Small intestine (tissue), 7 donors: ENCODE measurements around the gene RNF123. TPM values are rescaled to one million over a fixed set of nuclear protein-coding genes. Genes with fewer than 3 reads are reported as not detected.
"Not testable (repeated sequence)": the region's sequence is repeated elsewhere in the genome, so short reads cannot be mapped to it uniquely, and the experiment has no call there.

ENCODE experiments used
- DNase-seq, 2 donors: peaks; one replicate each; pipeline versions ENCODE4 v3.0.0 to v3.0.0-alpha.2; 2013
- FAIRE-seq: peaks from 2 replicates; lab custom pipeline; 2012; peaks lifted over from hg19 to GRCh38; lab: Jason Lieb, UNC
- H3K27ac ChIP-seq, 3 donors: one replicate each; pipeline ENCODE4 v1.5.1; 2013; ENCODE audit warnings: low read length in 2 of 3, mild to moderate bottlenecking in 2 of 3, control low read depth in 1 of 3, inconsistent platforms in 1 of 3, low read depth in 1 of 3, moderate library complexity in 1 of 3
- H3K27me3 ChIP-seq, 3 donors: one replicate each; pipeline ENCODE4 v1.6.1; 2013; ENCODE audit warnings: low read length in 3 of 3, inconsistent platforms in 1 of 3; ENCODE audit not compliant: control insufficient read depth in 3 of 3, insufficient read depth in 3 of 3
- H3K36me3 ChIP-seq, 3 donors: one replicate each; pipeline ENCODE4 v1.6.1; 2013; ENCODE audit warnings: low read length in 3 of 3, inconsistent platforms in 1 of 3, low read depth in 1 of 3, mild to moderate bottlenecking in 1 of 3, moderate library complexity in 1 of 3; ENCODE audit not compliant: control insufficient read depth in 3 of 3, insufficient read depth in 2 of 3
- H3K4me1 ChIP-seq, 3 donors: one replicate each; pipeline ENCODE4 v1.6.1; 2013; ENCODE audit warnings: low read length in 2 of 3, inconsistent platforms in 1 of 3, low read depth in 1 of 3, mild to moderate bottlenecking in 1 of 3, moderate library complexity in 1 of 3; ENCODE audit not compliant: control insufficient read depth in 3 of 3, insufficient read depth in 2 of 3
- H3K4me3 ChIP-seq, 3 donors: one replicate each; pipeline ENCODE4 v1.5.1; 2013; ENCODE audit warnings: low read length in 3 of 3, control low read depth in 1 of 3, inconsistent platforms in 1 of 3, low read depth in 1 of 3, mild to moderate bottlenecking in 1 of 3, moderate library complexity in 1 of 3
- H3K9me3 ChIP-seq, 2 donors: one replicate each; pipeline ENCODE4 v1.6.1; 2013; ENCODE audit warnings: low read depth in 1 of 2, low read length in 1 of 2; ENCODE audit not compliant: control insufficient read depth in 2 of 2, insufficient read depth in 1 of 2
- WGBS, 3 donors: extraction: QIAGEN DNeasy Blood & Tissue Kit; methylation state at CpG; one replicate each; pipeline ENCODE4 v1.1.7; 2013; 5-methylcytosine and 5-hydroxymethylcytosine counted together
- polyA plus RNA-seq, 4 donors: library from polyadenylated mRNA; stranded (reverse) in 3 of 4; unstranded in 1 of 4; fragments of 200-250 nt in 3 of 4; fragments of 120-200 nt in 1 of 4; gene quantifications; one replicate each; pipeline versions ENCODE4 v1.2.1 to v1.2.3, GENCODE V29; 2013
- donor health status: healthy with polysubstance abuse.
- donor health status: control.
- donor health status: control.
- donor health status: Bipolar disorder and iron deficiency.
- donor health status: healthy.

The RNF123 gene
- polyA plus RNA-seq, 4 donors: 31.7 to 59.9 (median 38.0) TPM

- no peak overlapping the region for H3K27ac ChIP-seq
- DNase-seq (no peak), FAIRE-seq (no peak)
- H3K36me3 ChIP-seq: peaks cover 17 to 70% (median 19%) of the 10 kb centered on the region in 3 donors
- H3K4me1 ChIP-seq: no peaks in the 10 kb centered on the region
- H3K9me3 ChIP-seq: no peaks in the 10 kb centered on the region
- no peaks in the 10 kb centered on the region for H3K27me3 ChIP-seq
- 94 to 100% (median 98%) methylated on average over 1 of the region's 1 CpG for WGBS, 3 donors
- no peak overlapping the region for H3K4me3 ChIP-seq
Observed at GRCh38 chr3:49733551-49733950, 44.2 kb downstream of the RNF123 start.

DNA sequence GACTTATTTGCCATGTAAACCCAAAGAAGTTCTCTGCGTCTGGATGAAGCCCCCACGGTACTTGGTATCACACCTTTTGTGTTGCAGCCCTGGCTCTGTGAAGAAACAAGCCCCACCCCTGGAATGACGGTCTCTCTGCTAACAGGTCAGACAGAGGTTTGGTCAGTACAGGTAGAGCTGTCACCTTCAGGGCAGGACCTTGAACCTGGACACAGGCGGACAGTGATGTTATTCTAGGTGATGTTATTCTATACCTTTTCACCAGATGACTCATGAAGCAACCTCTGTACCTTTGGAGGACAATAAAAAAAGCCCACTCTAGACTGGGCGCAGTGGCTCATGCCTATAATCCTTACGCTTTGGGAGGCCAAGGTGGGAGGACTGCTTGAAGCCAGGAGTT, 45.4 kb downstream of the RNF123 start:
- Histone ChIP-seq H3K27me3 (no peaks in the 10 kb centered on the region), H3K36me3 (peaks cover 17 to 68% (median 19%) of the 10 kb centered on the region in 3 donors), H3K4me3 (no peak overlapping the region), H3K9me3 (no peaks in the 10 kb centered on the region), H3K27ac (no peak overlapping the region), H3K4me1 (no peaks in the 10 kb centered on the region)
- peak in 1 of 2 donors; percentile 38 for DNase-seq
- FAIRE-seq: no peak
- whole genome bisulfite sequencing, 3 donors: 80 to 93% (median 90%) methylated on average over 6 of the region's 6 CpGs

GRCh38 chr3:49738067-49738713, 48.8 kb downstream of the RNF123 start:
- DNase-seq (no peak), FAIRE-seq (no peak)
- WGBS, 3 donors: 93 to 96% (median 95%) methylated on average over 11 of the region's 11 CpGs
- no peak overlapping the region for H3K27ac ChIP-seq
- no peaks in the 10 kb centered on the region for H3K9me3 ChIP-seq
- no peak overlapping the region for H3K4me3 ChIP-seq
- H3K4me1 ChIP-seq: no peaks in the 10 kb centered on the region
- peaks cover 7 to 61% (median 9%) of the 10 kb centered on the region in 3 donors for H3K36me3 ChIP-seq
- no peaks in the 10 kb centered on the region for H3K27me3 ChIP-seq

DNA sequence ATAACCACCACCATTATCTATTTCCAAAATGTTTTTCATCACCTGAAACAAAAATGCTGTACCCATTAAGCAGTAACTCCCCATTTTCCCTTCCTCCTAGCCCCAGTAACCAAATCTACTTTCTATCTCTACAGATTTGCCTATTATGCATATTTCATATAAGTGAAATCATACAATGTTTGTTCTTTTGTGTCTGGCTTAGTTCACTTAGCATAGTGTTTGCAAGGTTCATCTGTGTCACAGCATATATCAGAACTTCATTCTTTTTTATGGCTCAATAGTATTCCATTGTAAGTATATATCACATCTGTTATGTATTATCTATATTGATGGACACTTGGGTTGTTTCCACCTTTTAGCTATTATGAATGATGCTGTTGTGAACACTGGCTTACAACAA, 51.1 kb downstream of the RNF123 start:
- H3K9me3 ChIP-seq: no peaks in the 10 kb centered on the region
- no peak for DNase-seq
- peaks cover 5 to 52% (median 9%) of the 10 kb centered on the region in 3 donors for H3K36me3 ChIP-seq
- no peak overlapping the region for H3K27ac ChIP-seq
- H3K27me3 ChIP-seq: no peaks in the 10 kb centered on the region
- no peaks in the 10 kb centered on the region for H3K4me1 ChIP-seq
- no peak for FAIRE-seq
- no peak overlapping the region for H3K4me3 ChIP-seq

GRCh38 chr3:49745986-49746385, 56.6 kb downstream of the RNF123 start:
- Histone ChIP-seq H3K27me3 (no peaks in the 10 kb centered on the region), H3K4me3 (no peak overlapping the region), H3K4me1 (peaks cover 0 to 4% (median 0%) of the 10 kb centered on the region in 3 donors), H3K27ac (no peak overlapping the region), H3K36me3 (peaks cover 3 to 40% (median 5%) of the 10 kb centered on the region in 3 donors), H3K9me3 (no peaks in the 10 kb centered on the region)
- WGBS, 3 donors: 91 to 97% (median 94%) methylated on average over 2 of the region's 2 CpGs
- FAIRE-seq (no peak), DNase-seq (no peak)

DNA sequence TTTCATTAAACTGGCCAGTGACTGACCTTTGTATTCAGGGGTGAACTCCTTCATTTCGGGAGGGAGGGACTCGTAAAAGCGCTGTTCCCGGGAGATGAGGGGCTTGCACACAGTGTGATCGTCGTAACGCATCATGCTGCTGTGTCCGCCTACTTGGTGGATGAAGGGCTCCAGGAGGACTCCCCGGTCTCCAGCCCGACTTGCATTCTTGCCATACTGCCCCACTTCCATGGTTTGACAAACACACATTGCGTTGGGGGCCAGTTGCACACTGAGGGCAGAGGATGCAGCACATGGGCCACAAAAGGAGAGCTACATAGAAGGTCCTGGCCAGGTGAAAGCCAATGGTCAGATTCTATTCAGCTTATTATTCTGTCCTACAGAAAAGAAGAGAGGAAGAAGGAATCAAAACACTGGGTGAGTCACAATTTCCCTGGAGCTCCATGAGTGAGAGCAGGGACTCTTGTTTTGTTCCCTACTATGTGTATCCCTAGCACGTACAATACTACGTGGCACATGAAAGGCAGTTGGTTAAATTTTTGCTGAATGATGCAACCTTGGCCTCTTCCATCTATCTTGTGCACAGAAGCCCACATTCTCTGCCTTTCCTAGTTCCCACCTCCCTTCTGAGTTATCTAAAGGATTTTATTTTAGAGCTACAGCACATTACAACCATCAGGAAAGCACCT, 58.6 kb downstream of the RNF123 start:
- no peak overlapping the region for H3K4me3 ChIP-seq
- H3K4me1 ChIP-seq: peaks cover 0 to 4% (median 0%) of the 10 kb centered on the region in 3 donors
- DNase-seq (no peak), FAIRE-seq (no peak)
- H3K36me3 ChIP-seq: peaks cover 3 to 31% (median 5%) of the 10 kb centered on the region in 3 donors
- no peaks in the 10 kb centered on the region for H3K9me3 ChIP-seq
- 89 to 91% (median 90%) methylated on average over 13 of the region's 13 CpGs for WGBS, 3 donors
- no peak overlapping the region for H3K27ac ChIP-seq
- no peaks in the 10 kb centered on the region for H3K27me3 ChIP-seq

DNA sequence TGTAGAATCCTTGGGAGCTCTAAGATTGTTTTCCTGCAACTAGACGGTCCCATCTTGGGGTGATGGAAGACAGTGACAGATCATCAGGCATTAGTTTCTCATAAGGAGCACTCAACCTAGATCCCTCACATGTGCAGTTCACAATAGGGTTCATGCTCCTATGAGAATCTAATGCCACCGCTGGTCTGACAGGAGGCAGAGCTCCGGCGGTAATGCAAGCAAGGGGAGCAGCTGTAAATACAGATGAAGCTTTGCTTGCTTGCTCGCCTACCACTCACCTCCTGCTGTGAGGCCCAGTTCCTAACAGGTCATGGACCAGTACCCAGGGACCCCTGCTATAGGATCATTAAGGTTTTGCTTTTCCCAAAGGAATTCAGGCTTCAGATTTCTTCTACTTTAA, 59.5 kb downstream of the RNF123 start:
- H3K27me3 ChIP-seq, H3K9me3 ChIP-seq, H3K27ac ChIP-seq, FAIRE-seq, H3K4me1 ChIP-seq, DNase-seq, H3K4me3 ChIP-seq: not testable (repeated sequence)
- peaks cover 3 to 24% (median 5%) of the 10 kb centered on the region in 3 donors for H3K36me3 ChIP-seq
- WGBS, 3 donors: 94% methylated on average over 5 of the region's 5 CpGs

DNA sequence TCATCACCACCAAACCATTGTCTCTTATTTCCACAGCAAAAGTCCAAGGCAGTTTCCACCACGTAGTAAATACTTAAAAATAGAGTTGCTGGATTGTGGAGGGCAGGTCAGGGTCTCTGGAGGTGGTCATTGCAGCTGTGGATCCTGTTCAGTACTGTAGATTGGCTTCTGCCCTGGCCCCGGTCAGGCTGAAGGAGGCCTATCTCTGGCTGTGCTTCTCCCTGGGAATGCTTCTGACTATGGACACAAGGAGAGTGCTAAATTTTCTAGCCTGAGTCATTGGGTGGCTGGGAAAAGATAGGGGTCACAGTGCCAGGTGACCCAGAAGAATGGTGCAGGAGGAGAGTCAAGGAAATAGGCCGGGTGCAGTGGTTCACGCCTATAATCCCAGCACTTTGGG, 60.7 kb downstream of the RNF123 start:
- Histone ChIP-seq H3K27me3 (no peaks in the 10 kb centered on the region), H3K4me3 (no peak overlapping the region), H3K27ac (peak overlapping the region in 1 of 3 donors; percentile 50), H3K4me1 (peaks cover 0 to 4% (median 0%) of the 10 kb centered on the region in 3 donors), H3K36me3 (peaks cover 2 to 20% (median 3%) of the 10 kb centered on the region in 3 donors), H3K9me3 (no peaks in the 10 kb centered on the region)
- DNase-seq (no peak), FAIRE-seq (no peak)
- 91 to 98% (median 97%) methylated on average over 4 of the region's 4 CpGs for WGBS, 3 donors
